Measurements from ENCODE around the gene ELMO1. TPM values are rescaled to one million over a fixed set of nuclear protein-coding genes. Genes with fewer than 3 reads are reported as not detected.

ELMO1 gene
- total RNA-seq, 1 donor from 2014 or later: 66.1 TPM

GRCh38 chr7:36939816-36940215 is 508.8 kb downstream of the ELMO1 start:
- no peak for DNase-seq (ENCODE audit: low spot score, unreplicated experiment)
- TF ChIP-seq CTCF (IDR thresholded peaks at IDR 0.05; ENCODE audit: unreplicated experiment): no peak
- peaks cover 31% of the 10 kb centered on the region for H3K36me3 Mint-ChIP-seq (ENCODE audit: insufficient read depth)
- H3K27ac Mint-ChIP-seq: no peak overlapping the region
- no peaks in the 10 kb centered on the region for H3K27me3 Mint-ChIP-seq
- H3K4me3 Mint-ChIP-seq (ENCODE audit: low read depth): no peak overlapping the region
- H3K4me1 Mint-ChIP-seq (ENCODE audit: low read depth): peaks cover 22% of the 10 kb centered on the region
- peaks cover 16% of the 10 kb centered on the region for H3K9me3 Mint-ChIP-seq (ENCODE audit: low read depth)

GRCh38 chr7:36937754-36938563 is 510.7 kb downstream of the ELMO1 start:
- peaks cover 30% of the 10 kb centered on the region for H3K36me3 Mint-ChIP-seq (ENCODE audit: insufficient read depth)
- peak; percentile 55 for TF ChIP-seq CTCF (IDR thresholded peaks at IDR 0.05; ENCODE audit: unreplicated experiment)
- H3K9me3 Mint-ChIP-seq (ENCODE audit: low read depth): peaks cover 16% of the 10 kb centered on the region
- DNase-seq (ENCODE audit: low spot score, unreplicated experiment): no peak
- H3K4me3 Mint-ChIP-seq (ENCODE audit: low read depth): no peak overlapping the region
- peaks cover 23% of the 10 kb centered on the region for H3K4me1 Mint-ChIP-seq (ENCODE audit: low read depth)
- H3K27ac Mint-ChIP-seq: no peak overlapping the region
- H3K27me3 Mint-ChIP-seq: no peaks in the 10 kb centered on the region

GRCh38 chr7:36931892-36932291 is 516.8 kb downstream of the ELMO1 start:
- no peaks in the 10 kb centered on the region for H3K27me3 Mint-ChIP-seq
- H3K27ac Mint-ChIP-seq: peak overlapping the region; percentile 78
- H3K4me3 Mint-ChIP-seq (ENCODE audit: low read depth): no peak overlapping the region
- TF ChIP-seq CTCF (IDR thresholded peaks at IDR 0.05; ENCODE audit: unreplicated experiment): no peak
- H3K4me1 Mint-ChIP-seq (ENCODE audit: low read depth): peaks cover 42% of the 10 kb centered on the region
- peaks cover 6% of the 10 kb centered on the region for H3K9me3 Mint-ChIP-seq (ENCODE audit: low read depth)
- H3K36me3 Mint-ChIP-seq (ENCODE audit: insufficient read depth): peaks cover 12% of the 10 kb centered on the region
- DNase-seq (ENCODE audit: low spot score, unreplicated experiment): no peak

- no peak for TF ChIP-seq CTCF (IDR thresholded peaks at IDR 0.05; ENCODE audit: unreplicated experiment)
- no peak for DNase-seq (ENCODE audit: low spot score, unreplicated experiment)
- Mint-ChIP-seq H3K4me3 (ENCODE audit: low read depth) (no peak overlapping the region), H3K36me3 (ENCODE audit: insufficient read depth) (peaks cover 1% of the 10 kb centered on the region), H3K4me1 (ENCODE audit: low read depth) (peaks cover 58% of the 10 kb centered on the region), H3K27ac (no peak overlapping the region), H3K27me3 (no peaks in the 10 kb centered on the region), H3K9me3 (ENCODE audit: low read depth) (no peaks in the 10 kb centered on the region)
Observed at GRCh38 chr7:36929791-36930190, 518.9 kb downstream of the ELMO1 start.

- Mint-ChIP-seq H3K27ac (peak overlapping the region; percentile 82), H3K9me3 (ENCODE audit: low read depth) (no peaks in the 10 kb centered on the region), H3K4me3 (ENCODE audit: low read depth) (no peak overlapping the region), H3K4me1 (ENCODE audit: low read depth) (peaks cover 55% of the 10 kb centered on the region), H3K27me3 (no peaks in the 10 kb centered on the region), H3K36me3 (ENCODE audit: insufficient read depth) (no peaks in the 10 kb centered on the region)
- no peak for DNase-seq (ENCODE audit: low spot score, unreplicated experiment)
- no peak for TF ChIP-seq CTCF (IDR thresholded peaks at IDR 0.05; ENCODE audit: unreplicated experiment)
Observed at GRCh38 chr7:36928718-36929117, 519.9 kb downstream of the ELMO1 start.
